HEK293 (cell line): Measurements from ENCODE around the gene MAML3.
A peak's percentile ranks its signal among the peaks of the same experiment; 100 is the strongest.

Experiments
- HIC1 ChIP-seq: fragments of 450-650 bp; formaldehyde crosslinking; IDR thresholded peaks from 2 replicates; pipeline ENCODE4 v1.5.1; 2016; ENCODE audit warnings: missing biosample characterization, missing genetic modification characterization
- PRDM10 ChIP-seq: fragments of 450-650 bp; formaldehyde crosslinking; IDR thresholded peaks from 2 replicates; pipeline ENCODE4 v1.5.1; 2016; ENCODE audit warnings: missing biosample characterization, missing genetic modification characterization
- RBAK ChIP-seq: fragments of 450-650 bp; formaldehyde crosslinking; IDR thresholded peaks from 2 replicates; pipeline ENCODE4 v1.5.1; 2016; ENCODE audit warnings: missing biosample characterization, missing genetic modification characterization
- SETDB1 ChIP-seq: IDR thresholded peaks from one replicate; pipeline ENCODE4 v1.6.1; 2017; ENCODE audit warnings: mild to moderate bottlenecking, low read length, moderate library complexity, mixed read lengths; ENCODE audit not compliant: insufficient read length
- TSHZ1 ChIP-seq: fragments of 450-650 bp; formaldehyde crosslinking; IDR thresholded peaks from 2 replicates; pipeline ENCODE4 v1.5.1; 2016; ENCODE audit warnings: missing biosample characterization, missing genetic modification characterization, borderline replicate concordance
- ZBTB48 ChIP-seq: fragments of 450-650 bp; formaldehyde crosslinking; IDR thresholded peaks from 2 replicates; pipeline ENCODE4 v1.5.1; 2016; ENCODE audit warnings: missing biosample characterization, missing genetic modification characterization
- ZEB2 ChIP-seq: fragments of 450-650 bp; formaldehyde crosslinking; IDR thresholded peaks from 2 replicates; pipeline ENCODE4 v1.5.1; 2016; ENCODE audit warnings: missing biosample characterization, missing genetic modification characterization
- ZNF24 ChIP-seq: fragments of 450-650 bp; formaldehyde crosslinking; IDR thresholded peaks from 2 replicates; pipeline ENCODE4 v1.5.1; 2016; ENCODE audit warnings: missing biosample characterization, missing genetic modification characterization
- ZNF37A ChIP-seq: fragments of 450-650 bp; IDR thresholded peaks from 2 replicates; pipeline ENCODE4 v1.5.1; 2018; ENCODE audit warnings: missing biosample characterization, missing genetic modification characterization
- ZNF449 ChIP-seq: fragments of 450-650 bp; formaldehyde crosslinking; IDR thresholded peaks from 2 replicates; pipeline ENCODE4 v1.5.1; 2017; ENCODE audit warnings: missing biosample characterization, mild to moderate bottlenecking, missing genetic modification characterization, moderate library complexity
- ZNF610 ChIP-seq: fragments of 450-650 bp; formaldehyde crosslinking; IDR thresholded peaks from 2 replicates; pipeline ENCODE4 v1.5.1; 2016; ENCODE audit warnings: missing biosample characterization, missing genetic modification characterization, borderline replicate concordance
- ZNF621 ChIP-seq: fragments of 450-650 bp; formaldehyde crosslinking; IDR thresholded peaks from 2 replicates; pipeline ENCODE4 v1.5.1; 2017; ENCODE audit warnings: missing biosample characterization, missing genetic modification characterization
- ZNF677 ChIP-seq: fragments of 450-650 bp; IDR thresholded peaks from 2 replicates; pipeline ENCODE4 v1.5.0; 2018; ENCODE audit warnings: missing biosample characterization, mild to moderate bottlenecking, missing genetic modification characterization, moderate library complexity
- ZNF791 ChIP-seq: fragments of 450-650 bp; formaldehyde crosslinking; IDR thresholded peaks from 2 replicates; pipeline ENCODE4 v1.5.1; 2016; ENCODE audit warnings: missing biosample characterization, missing genetic modification characterization
- TF ChIP-seq, protein P1 (sequence below): fragments of 450-650 bp; formaldehyde crosslinking; IDR thresholded peaks from 2 replicates; pipeline ENCODE4 v1.5.1; 2016; ENCODE audit warnings: missing biosample characterization, missing genetic modification characterization, borderline replicate concordance

MAML3 gene

GRCh38 chr4:140092094-140092851 is 61.7 kb downstream of the MAML3 start (continued):
- no peak for TF ChIP-seq HIC1 (tag by site-specific recombination)
- no peak for TF ChIP-seq ZNF677 (tag by site-specific recombination)
- TF ChIP-seq, protein P1, sequence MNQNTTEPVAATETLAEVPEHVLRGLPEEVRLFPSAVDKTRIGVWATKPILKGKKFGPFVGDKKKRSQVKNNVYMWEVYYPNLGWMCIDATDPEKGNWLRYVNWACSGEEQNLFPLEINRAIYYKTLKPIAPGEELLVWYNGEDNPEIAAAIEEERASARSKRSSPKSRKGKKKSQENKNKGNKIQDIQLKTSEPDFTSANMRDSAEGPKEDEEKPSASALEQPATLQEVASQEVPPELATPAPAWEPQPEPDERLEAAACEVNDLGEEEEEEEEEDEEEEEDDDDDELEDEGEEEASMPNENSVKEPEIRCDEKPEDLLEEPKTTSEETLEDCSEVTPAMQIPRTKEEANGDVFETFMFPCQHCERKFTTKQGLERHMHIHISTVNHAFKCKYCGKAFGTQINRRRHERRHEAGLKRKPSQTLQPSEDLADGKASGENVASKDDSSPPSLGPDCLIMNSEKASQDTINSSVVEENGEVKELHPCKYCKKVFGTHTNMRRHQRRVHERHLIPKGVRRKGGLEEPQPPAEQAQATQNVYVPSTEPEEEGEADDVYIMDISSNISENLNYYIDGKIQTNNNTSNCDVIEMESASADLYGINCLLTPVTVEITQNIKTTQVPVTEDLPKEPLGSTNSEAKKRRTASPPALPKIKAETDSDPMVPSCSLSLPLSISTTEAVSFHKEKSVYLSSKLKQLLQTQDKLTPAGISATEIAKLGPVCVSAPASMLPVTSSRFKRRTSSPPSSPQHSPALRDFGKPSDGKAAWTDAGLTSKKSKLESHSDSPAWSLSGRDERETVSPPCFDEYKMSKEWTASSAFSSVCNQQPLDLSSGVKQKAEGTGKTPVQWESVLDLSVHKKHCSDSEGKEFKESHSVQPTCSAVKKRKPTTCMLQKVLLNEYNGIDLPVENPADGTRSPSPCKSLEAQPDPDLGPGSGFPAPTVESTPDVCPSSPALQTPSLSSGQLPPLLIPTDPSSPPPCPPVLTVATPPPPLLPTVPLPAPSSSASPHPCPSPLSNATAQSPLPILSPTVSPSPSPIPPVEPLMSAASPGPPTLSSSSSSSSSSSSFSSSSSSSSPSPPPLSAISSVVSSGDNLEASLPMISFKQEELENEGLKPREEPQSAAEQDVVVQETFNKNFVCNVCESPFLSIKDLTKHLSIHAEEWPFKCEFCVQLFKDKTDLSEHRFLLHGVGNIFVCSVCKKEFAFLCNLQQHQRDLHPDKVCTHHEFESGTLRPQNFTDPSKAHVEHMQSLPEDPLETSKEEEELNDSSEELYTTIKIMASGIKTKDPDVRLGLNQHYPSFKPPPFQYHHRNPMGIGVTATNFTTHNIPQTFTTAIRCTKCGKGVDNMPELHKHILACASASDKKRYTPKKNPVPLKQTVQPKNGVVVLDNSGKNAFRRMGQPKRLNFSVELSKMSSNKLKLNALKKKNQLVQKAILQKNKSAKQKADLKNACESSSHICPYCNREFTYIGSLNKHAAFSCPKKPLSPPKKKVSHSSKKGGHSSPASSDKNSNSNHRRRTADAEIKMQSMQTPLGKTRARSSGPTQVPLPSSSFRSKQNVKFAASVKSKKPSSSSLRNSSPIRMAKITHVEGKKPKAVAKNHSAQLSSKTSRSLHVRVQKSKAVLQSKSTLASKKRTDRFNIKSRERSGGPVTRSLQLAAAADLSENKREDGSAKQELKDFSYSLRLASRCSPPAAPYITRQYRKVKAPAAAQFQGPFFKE, result no peak
- no peak for TF ChIP-seq ZNF37A (tag by site-specific recombination)
- TF ChIP-seq ZNF610 (tag by site-specific recombination), result peak; percentile 95
- TF ChIP-seq TSHZ1 (tag by site-specific recombination), result no peak; the same call in 1 of the 2 replicates
- peak; percentile 82 for TF ChIP-seq ZNF449 (tag by site-specific recombination)
- no peak for TF ChIP-seq ZNF791 (tag by site-specific recombination)
- 0 out of 2 replicates have a peak, but pooled peaks have one; percentile 26 for TF ChIP-seq ZBTB48 (tag by site-specific recombination)
- peak; percentile 67 for TF ChIP-seq PRDM10 (tag by site-specific recombination)
- TF ChIP-seq RBAK (tag by site-specific recombination), result no peak
- TF ChIP-seq ZNF621 (tag by site-specific recombination), result no peak
- no peak for TF ChIP-seq SETDB1
- peak; percentile 55; the same call in 1 of the 2 replicates for TF ChIP-seq ZNF24
- TF ChIP-seq ZEB2 (tag by site-specific recombination), result peak; percentile 78
